ENCODE data around the gene TMEM108.
A peak's percentile ranks its signal among the peaks of the same experiment; 100 is the strongest.

TMEM108 gene

DNA sequence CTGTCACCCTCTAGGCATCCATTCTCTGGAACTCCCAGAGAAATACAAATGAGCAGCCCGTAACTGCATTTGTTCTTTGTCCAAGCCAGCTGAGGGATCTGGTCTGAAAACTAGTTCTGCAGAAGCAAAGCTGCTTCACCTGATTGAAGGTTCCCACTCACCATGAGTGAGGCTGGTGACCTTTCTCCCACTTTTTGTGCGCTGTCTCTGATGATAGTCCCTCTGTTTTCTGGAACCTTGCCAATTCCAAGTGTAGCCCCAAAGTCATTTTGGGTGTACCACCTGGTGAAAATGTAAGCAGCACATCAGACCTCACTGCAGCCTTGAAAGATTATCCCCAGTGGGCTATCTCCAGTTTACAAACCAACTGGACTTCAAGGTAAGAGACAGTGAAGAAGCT, 322.3 kb downstream of the TMEM108 start:
- DNase-seq (ENCODE audit: low spot score) = no peak

DNA sequence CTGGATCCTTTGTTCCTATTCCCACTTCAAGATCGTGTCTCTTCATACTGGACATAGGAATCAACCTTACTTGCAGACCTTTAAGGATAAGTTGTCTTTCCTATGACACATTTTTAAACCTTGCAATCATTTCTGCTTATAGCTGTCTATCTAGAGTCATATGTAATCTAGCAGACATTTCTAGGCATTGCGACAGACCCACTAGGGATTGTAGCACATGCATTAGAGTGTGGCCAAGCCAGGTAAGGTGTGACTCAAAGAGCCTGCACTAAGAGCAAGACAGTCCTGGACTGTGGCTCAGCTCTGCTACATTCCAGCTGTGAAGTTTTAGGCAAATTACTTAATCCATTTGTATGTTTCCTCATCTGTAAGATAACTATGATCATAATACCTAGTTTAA, 322.8 kb downstream of the TMEM108 start:
- DNase-seq (ENCODE audit: low spot score) = no peak

DNA sequence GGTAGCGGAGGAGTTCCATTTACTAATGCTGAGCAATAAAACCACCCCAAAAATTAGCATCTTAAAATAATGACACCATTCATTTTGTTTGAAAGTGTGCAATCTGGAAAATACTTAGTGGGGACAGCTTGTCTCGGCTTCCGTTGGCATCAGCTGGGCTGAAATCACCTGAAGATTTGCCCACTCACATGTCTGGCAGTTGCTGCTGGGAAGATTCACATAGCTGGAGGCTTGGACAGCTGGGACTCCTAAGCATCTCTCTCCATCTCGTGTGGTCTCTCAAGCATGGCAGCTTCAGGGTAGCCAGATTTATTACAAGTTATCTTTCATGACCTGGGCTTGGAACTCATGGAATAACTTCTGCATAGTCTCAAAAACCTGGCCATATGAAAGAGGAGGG, 323.2 kb downstream of the TMEM108 start:
- DNase-seq (ENCODE audit: low spot score) = no peak

DNA sequence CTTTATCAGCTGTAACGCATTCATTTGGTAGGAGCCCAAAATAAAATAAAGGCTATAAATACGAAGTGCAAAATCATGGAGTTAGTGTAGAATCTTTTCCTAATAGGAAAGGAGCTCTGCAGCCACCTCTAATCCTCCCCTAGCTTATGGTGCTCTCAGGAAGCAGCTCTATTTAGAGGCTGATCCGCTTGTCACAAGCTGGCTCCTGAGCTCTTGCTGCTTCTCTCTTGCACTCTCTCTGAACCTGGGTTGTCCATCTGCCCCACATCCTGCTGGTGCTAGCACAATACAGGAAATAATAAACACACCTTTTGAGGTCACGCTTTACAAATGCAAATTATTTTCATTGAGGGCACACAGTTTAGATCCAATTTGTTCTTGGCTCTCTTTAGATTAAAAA, 324.3 kb downstream of the TMEM108 start:
- DNase-seq (ENCODE audit: low spot score) = no peak

DNA sequence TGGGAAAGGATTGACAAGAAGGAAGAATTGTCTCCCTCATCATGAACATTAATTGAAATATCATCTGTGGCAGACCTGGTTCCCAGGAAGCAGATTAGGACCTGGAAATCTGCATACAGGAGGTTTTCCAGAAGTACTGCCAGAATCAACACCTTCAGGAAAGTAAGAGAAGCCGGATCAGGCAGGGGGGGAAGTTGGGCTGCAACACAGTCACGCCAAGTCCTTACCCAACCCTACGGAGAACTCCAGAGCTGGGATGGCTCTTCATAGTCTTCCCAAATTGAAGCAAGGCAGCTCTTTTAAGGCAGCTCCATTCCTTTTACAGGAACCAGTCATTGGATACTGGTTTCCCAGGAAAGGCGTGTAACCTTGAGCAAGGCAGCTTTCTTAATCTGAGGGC, 326.5 kb downstream of the TMEM108 start:
- no peak for DNase-seq (ENCODE audit: low spot score)

DNA sequence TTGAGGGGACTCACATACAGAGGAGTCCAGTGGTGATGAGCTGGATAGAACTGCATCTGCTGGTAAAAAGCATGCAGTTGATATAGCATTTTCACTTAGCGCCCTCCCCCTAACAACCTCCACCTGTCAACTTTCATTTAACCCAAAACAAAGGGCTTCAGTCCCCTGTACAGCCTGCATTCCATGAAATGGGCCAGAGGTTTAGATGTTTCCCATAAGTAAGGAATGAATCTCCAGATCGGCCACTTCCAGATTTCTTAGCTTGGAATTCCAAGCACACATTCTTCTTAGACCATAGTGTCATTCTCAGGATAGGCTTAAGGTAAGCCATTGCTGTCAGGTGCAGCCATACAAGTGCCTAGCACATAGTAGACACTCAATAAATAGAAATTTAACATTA, 328.7 kb downstream of the TMEM108 start:
- DNase-seq (ENCODE audit: low spot score) = no peak

DNA sequence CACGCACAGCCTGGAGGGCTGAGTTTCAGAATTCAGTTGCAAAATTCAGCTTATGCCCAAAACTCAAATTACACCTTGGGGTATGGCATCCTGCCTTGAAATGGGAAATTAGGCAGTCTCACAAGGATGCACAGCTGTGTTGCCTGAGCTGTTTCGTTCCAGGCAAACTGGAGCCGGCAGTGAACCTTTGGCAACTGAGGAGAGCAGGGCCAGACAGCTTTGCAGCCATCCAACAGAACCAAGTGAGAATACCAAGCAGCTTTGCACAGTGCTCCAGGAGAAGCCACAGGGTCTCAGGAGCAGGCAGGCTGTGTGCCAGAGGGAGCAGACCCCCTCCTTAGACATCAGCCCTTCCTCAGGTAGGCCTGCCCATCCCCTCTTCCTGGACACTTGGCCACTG, 329.2 kb downstream of the TMEM108 start:
- no peak for DNase-seq (ENCODE audit: low spot score)

DNA sequence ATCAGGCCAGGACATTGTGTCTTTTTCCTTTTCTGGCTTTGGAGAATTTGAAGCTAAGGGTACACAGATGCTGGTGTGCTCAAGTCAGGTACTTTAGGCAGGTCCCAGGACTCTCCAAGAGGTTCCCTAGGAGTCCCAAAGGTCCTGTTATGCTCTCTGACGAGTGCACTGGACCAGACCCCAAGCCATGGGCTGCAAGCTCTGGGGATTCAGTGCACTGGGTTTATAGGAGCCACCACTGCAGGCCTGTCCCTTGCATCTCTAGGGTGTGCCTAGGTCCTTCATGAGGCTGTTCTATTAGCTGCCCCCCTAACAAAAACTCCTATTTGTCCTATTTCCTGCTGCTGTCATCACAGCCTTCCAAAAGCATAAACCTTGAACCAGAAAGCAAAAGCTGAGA, 329.8 kb downstream of the TMEM108 start:
- DNase-seq (ENCODE audit: low spot score) = no peak

DNA sequence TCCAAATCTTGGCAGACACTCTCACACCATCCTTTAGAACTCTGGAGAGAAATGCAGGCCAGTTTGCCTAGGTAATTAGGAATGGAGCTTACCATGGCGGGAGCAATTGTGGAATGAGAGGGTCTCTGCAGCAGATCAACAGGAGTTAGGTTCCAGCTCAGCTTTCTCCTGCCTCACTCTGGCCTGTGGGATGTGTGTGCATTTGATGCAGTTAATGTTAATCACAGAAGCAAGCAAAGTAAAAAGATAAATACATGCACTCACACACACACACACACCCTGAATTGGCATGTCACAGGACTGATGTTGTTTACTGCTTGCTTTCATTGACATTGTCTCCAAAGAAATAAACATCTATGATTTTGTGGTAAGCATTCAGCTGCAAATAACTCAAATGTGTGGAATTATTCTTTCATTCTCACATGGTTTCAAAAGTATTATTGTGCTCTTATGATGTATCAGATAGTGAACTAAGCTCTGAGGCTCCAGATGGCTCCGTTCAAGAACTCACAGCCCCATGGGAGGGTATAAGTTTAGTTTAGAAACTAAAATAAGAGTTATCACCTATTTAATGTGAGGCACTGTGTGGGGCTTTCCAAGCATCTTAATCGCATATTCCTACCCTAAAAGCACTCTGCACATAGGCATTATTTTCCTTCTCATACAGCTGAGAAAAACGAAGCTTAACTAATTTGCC, 330.3 kb downstream of the TMEM108 start:
- DNase-seq (ENCODE audit: low spot score) = no peak

DNA sequence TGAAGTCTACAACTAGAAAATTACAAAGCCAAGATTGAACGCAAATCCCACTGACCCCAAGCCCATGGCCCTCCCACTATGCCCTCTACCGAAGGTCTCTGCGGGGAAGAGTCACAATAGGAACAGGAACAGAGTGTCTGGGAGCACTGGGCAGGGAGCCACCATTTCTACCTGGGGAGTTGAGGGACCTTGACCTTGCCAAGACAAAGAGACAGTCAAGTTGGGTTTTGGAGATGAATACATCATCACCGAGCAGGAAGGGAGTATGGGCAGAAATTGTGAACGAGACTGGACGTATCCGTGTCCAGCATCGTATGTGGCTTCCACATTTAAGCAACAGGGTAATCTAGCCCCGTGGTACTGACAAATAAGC, 330.9 kb downstream of the TMEM108 start:
- no peak for DNase-seq (ENCODE audit: low spot score)

DNA sequence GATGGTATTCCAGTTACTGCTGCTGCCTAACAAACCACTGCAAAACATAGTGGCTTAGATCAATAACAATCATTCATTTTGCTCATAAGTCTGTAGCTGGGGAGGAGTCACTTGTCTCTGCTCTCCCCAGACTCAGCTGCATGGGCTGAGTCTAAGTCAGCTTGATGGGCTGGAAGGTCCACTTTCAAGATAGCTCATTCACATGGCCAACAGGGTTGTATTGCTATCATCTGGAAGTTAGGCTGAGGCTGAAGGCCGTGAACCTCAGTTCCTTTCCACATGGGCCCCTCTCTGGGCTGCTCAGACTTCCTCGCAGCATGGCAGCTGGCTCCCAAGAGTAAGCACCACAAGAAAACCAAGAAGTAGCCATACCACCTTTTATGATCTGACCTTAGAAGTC, 333.0 kb downstream of the TMEM108 start:
- no peak for DNase-seq (ENCODE audit: low spot score)

DNA sequence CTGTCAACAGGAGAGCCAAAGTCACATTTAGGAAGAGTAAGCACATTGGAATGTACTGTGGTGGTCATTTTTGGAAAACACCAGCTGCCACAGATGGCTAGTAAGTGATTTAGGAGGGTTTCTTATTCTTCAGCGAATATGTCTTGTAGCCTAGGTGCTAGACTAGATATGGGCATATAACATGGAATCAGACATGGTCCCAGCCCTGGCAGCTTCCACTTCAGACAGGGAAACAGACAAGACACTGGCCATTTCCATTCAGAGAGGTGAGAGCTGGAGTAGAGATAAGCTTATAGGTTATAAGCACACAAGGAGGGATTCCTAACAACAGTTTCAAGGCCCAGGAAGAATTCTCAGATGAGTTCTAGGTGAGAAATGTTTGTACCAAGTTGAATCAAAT, 333.5 kb downstream of the TMEM108 start:
- DNase-seq (ENCODE audit: low spot score) = no peak

DNA sequence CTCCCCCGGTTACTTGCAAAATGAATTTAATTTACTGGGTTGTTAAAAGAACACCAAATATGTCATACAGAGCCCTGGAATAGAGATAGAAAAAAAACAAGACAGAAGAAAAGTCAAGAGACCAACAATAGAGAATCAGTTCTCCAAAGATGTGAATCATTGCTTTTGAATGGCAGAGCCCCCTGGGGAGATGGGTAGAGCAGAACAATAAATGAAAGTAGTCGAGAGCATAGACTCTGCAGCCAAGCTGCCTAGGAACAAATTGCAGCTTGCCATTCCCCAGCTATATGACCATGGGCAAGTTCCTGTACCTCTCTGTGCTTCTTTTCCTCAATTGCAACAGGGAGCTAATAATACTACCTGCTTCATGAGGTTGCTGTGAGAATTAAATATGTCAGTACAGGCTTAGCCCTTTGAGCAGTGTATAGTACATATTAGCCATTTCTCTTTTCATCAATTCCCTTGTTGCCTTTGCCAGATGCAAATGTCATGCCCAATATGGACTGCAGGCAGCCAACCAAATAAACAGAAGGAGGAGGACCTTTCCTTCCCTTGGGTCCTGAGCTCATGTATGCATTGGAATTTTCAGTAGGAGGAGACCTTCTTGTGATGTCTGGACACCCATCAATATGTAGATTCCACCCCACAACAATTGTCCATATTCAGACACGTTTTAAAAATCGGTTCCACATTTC, 336.7 kb downstream of the TMEM108 start:
- no peak for DNase-seq (ENCODE audit: low spot score)

DNA sequence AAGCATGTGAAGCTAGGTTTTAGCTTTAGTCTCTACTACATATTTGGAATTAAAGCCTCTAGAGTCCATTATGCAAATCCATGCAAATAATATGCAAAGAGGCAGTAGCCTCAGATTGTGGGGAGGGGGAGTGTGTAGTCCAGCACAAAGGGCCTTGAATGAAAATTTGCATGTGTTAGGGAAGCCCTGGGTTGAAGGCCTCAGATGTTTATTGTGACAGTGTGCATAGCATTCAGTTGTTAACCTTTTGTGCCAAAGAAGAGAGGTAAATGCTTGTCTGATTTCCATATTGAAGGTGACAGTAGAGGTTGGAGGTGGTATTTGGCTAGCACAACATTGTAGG, 337.2 kb downstream of the TMEM108 start:
- no peak for DNase-seq (ENCODE audit: low spot score)

DNA sequence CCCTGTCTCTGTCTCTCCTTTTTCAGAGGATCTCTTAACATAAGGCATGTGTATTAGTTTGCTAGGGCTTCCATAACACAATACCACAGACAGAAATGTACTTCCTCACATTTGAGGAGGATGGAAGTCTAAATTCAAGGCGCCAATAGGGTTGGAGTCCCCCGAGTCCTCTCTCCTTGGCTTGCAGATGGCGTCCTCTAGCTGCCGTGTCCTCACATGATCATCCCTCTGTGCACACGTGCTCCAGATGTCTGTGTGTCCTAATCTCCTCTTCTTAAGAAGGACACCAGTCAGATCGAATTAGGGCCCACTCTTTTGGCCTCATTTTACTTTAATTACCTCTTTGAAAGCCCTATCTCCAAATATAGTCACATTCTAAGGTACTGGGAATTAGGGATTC, 338.6 kb downstream of the TMEM108 start:
- DNase-seq (ENCODE audit: low spot score) = no peak

DNA sequence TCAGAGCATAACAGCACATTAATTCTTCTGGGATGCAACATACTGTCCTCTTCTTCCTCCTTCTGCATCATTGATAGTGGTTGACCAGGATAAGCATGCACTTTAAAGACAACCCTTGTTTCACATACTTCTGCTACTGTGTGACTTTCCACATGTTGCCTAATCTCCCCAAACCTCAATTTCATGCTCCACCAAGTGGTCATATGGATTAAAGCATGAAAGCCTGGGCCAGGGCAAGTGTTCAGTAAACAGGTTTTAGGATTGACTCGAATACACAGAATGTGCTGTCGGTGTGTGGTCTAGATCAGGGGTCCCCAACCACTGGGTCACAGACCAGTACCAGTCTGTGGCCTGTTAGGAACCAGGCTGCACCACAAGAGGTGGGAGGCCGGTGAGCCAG, 339.2 kb downstream of the TMEM108 start:
- no peak for DNase-seq (ENCODE audit: low spot score)

DNA sequence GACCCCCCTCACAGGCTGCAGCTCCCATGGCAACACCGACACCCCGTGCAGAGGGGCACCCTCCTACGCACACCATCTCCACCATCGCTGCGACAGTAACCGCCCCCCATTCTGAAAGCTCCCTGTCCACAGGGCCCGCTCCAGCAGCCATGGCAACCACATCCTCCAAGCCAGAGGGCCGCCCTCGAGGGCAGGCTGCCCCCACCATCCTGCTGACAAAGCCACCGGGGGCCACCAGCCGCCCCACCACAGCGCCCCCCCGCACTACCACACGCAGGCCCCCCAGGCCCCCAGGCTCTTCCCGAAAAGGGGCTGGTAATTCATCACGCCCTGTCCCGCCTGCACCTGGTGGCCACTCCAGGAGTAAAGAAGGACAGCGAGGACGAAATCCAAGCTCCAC, 341.7 kb downstream of the TMEM108 start:
- no peak for DNase-seq (ENCODE audit: low spot score)

DNA sequence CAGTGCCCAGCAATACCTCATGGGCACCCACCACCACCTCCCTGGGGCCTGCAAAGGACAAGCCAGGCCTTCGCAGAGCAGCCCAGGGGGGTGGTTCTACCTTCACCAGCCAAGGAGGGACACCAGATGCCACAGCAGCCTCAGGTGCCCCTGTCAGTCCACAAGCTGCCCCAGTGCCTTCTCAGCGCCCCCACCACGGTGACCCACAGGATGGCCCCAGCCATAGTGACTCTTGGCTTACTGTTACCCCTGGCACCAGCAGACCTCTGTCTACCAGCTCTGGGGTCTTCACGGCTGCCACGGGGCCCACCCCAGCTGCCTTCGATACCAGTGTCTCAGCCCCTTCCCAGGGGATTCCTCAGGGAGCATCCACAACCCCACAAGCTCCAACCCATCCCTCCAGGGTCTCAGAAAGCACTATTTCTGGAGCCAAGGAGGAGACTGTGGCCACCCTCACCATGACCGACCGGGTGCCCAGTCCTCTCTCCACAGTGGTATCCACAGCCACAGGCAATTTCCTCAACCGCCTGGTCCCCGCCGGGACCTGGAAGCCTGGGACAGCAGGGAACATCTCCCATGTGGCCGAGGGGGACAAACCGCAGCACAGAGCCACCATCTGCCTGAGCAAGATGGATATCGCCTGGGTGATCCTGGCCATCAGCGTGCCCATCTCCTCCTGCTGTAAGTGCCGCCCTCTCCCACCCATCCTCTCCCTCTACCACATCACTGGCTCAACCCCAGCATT, 342.5 kb downstream of the TMEM108 start:
- peak; percentile 45 for DNase-seq (ENCODE audit: low spot score)

DNA sequence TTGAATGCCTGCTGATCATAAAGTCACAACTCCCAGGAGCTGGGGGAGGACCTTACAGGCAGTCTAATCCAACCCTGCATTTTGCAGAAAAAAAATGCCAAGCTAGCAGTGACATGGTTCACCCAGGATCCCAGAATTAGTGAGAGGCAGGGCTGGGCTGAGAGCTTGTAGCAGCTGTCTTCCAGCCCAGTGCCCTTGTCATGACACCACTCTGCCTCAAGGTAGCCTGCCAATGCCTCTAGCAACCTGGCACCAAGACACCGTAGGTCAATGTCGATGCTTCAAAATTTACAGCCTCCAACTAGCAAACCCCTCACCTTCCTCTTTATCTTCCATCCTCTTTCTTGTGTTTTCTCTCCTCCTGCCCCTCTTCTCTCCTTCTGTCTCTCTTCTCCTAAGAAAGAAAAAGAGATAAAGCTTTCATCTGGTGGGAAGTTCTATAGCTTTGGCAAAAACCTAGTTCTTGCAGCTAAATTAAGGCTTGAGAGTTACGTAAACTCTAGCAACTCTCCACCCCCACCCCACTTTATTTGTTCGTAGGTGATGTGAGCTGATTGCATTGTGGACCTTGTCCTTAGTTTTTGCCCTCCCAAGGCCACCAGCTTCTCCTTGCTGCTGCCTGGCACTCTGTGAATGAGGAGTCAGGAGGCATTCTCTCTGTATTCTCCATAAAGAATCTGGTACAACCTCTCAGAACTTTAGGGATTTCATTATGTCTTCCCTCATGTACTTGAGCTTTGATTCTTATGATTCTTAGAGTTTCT, 343.3 kb downstream of the TMEM108 start:
- no peak for DNase-seq (ENCODE audit: low spot score)

DNA sequence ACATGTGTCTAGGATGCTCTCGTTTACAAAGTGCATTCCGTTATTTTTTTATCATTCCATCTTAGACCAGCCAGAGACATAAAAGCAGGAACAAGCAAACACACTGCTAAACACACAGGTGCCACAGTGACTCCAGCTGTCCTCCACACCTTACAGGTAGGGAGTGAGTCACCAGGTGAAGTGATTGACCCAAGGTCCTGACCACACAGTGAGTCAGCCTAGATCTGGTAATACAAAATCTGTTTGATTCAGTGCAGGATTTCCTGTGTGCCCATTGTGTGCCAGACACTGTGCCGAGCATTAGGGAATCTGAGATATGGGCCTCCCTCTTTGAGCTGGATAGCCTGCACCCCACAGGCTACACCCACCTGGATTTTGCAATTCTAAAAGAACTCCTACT, 345.0 kb downstream of the TMEM108 start:
- no peak for DNase-seq (ENCODE audit: low spot score)

DNA sequence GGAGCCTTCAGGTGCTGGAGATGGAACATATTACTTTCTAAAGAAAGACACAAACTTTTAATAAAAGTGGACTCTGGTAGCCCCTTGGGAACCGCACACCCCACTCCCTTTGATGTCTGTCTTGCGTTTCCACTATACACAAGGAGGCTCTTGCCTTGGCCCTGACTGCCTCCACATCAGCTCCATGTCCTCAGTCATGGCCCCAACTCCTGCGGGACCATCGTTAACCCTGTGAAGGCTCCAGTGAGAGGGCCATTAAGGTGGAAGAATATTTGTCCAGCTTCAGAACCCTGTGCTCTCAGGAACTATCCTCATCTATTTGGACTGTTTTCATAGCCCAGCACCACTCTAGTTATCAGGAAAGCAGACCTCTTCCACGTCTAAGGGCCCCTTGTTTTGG, 345.6 kb downstream of the TMEM108 start:
- DNase-seq (ENCODE audit: low spot score) = peak; percentile 50

DNA sequence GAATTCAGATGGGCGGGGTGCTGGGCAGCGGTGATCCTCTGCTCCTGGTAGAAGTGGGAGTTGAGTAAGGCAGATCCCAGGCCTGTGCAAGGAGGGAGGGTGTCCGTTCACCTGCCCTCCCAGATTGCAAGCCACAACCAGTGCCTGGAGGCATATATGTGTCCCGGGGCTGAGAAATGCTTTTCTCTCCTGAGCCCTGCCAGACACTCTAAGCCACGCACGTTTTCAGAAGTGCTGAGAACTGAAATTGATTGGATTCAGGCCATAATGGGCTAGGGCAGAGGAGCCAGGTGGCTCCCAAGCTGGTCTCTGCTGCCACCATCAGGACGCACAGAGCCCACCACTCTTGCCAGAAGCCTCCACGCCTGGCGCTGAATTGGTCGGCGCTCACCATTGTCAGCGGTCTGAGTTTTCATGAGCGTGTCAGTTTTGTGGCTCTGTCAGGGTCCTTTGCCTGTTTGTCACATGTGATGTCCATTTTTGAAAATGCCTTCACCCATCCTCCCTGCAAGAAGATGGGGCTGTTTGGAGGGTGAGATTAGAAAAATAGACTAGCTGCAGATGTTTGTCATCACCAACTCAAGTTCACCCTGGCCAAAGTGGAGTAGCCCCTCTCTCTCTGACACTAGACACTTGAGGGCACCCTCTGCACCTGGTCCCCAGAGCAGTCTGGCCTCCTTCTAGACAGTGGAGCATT, 346.3 kb downstream of the TMEM108 start:
- DNase-seq (ENCODE audit: low spot score) = peak; percentile 81

All from left forelimb (tissue), 1 donor.